Neural cell (in vitro differentiated cells): ENCODE data around the gene ARID4A.

ENCODE experiments used
- EP300 ChIP-seq: fragments of 450-650 bp; conservative IDR thresholded peaks from 2 replicates; pipeline ENCODE4 v1.6.1; 2014; ENCODE audit warnings: antibody characterized with exemption, mild to moderate bottlenecking, moderate library complexity; ENCODE audit not compliant: poor library complexity, severe bottlenecking
- EZH2 ChIP-seq: fragments of 200-600, 300-800 bp; shearing (Covaris generic), sonication (generic); IDR thresholded peaks from 2 replicates; pipeline ENCODE4 v1.6.1; 2014; ENCODE audit warnings: antibody characterized with exemption, low read length, borderline replicate concordance, mild to moderate bottlenecking; ENCODE audit not compliant: insufficient read depth, poor library complexity, severe bottlenecking
- POLR2AphosphoS5 ChIP-seq: IDR thresholded peaks from 2 replicates; pipeline ENCODE4 v1.6.1; 2012
- REST ChIP-seq: IDR thresholded peaks from 2 replicates; pipeline ENCODE4 v1.6.1; 2012; ENCODE audit warnings: borderline replicate concordance
- TF ChIP-seq, protein P1 (sequence below): fragments of 450-650 bp; IDR thresholded peaks from 2 replicates; pipeline ENCODE4 v1.5.1; 2014; ENCODE audit warnings: antibody characterized with exemption, mild to moderate bottlenecking, moderate library complexity; ENCODE audit not compliant: poor library complexity, severe bottlenecking

GRCh38 chr14:58287607-58288042, 10.7 kb upstream of the ARID4A start:
- TF ChIP-seq EZH2: no peak
- no peak for TF ChIP-seq POLR2AphosphoS5
- no peak for TF ChIP-seq EP300
- no peak for TF ChIP-seq REST
- TF ChIP-seq, protein P1, sequence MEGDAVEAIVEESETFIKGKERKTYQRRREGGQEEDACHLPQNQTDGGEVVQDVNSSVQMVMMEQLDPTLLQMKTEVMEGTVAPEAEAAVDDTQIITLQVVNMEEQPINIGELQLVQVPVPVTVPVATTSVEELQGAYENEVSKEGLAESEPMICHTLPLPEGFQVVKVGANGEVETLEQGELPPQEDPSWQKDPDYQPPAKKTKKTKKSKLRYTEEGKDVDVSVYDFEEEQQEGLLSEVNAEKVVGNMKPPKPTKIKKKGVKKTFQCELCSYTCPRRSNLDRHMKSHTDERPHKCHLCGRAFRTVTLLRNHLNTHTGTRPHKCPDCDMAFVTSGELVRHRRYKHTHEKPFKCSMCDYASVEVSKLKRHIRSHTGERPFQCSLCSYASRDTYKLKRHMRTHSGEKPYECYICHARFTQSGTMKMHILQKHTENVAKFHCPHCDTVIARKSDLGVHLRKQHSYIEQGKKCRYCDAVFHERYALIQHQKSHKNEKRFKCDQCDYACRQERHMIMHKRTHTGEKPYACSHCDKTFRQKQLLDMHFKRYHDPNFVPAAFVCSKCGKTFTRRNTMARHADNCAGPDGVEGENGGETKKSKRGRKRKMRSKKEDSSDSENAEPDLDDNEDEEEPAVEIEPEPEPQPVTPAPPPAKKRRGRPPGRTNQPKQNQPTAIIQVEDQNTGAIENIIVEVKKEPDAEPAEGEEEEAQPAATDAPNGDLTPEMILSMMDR: no peak
